Right lobe of liver (tissue), 6 donors: Measurements from ENCODE around the gene PON2. TPM values are rescaled to one million over a fixed set of nuclear protein-coding genes. Genes with fewer than 3 reads are reported as not detected.

Source experiments
- ATAC-seq, 4 donors: fragments of 200-7000 bp; cut with Tn5 transposase; one replicate each; pipeline ENCODE4 v1.9.1; 2020; ENCODE audit warnings: mild to moderate bottlenecking in 4 of 4, moderate library complexity in 4 of 4
- DNase-seq, 3 donors: peaks; one replicate each; pipeline ENCODE4 v3.0.0-alpha.2; 2020
- H3K27ac ChIP-seq, 3 donors: fragments of 200-600 bp; one replicate each; pipeline ENCODE4 v1.8.0; 2022
- H3K27me3 ChIP-seq, 2 donors: fragments of 200-600 bp; one replicate each; pipeline ENCODE4 v1.8.0; 2022
- H3K36me3 ChIP-seq, 4 donors: fragments of 200-600 bp; sonication (generic) in 1 of 4; one replicate each; pipeline versions ENCODE4 v1.5.1 to v1.8.0; 2017 to 2022; ENCODE audit warnings: control low read depth in 1 of 4
- H3K4me1 ChIP-seq, 4 donors: fragments of 200-600 bp; sonication (generic) in 1 of 4; one replicate each; pipeline versions ENCODE4 v1.5.1 to v1.8.0; 2017 to 2022; ENCODE audit warnings: control low read depth in 1 of 4
- H3K4me3 ChIP-seq, 3 donors: fragments of 200-600 bp; one replicate each; pipeline ENCODE4 v1.8.0; 2022
- H3K9me3 ChIP-seq, 4 donors: fragments of 200-600 bp; sonication (generic) in 1 of 4; one replicate each; pipeline versions ENCODE4 v1.5.1 to v1.8.0; 2017 to 2022; ENCODE audit warnings: control low read depth in 1 of 4
- CTCF ChIP-seq, 4 donors: fragments of 200-600 bp in 3 of 4; fragments of 450-650 bp in 1 of 4; IDR thresholded peaks; one replicate each; pipeline versions ENCODE4 v1.5.1 to v1.8.0; 2016 to 2022; ENCODE audit warnings: antibody characterized with exemption in 4 of 4, mild to moderate bottlenecking in 2 of 4
- POLR2A ChIP-seq: fragments of 450-650 bp; IDR thresholded peaks from one replicate; pipeline ENCODE4 v1.6.1; 2017; ENCODE audit warnings: antibody characterized with exemption, mild to moderate bottlenecking
- WGBS: methylation state at CpG from one replicate; pipeline ENCODE4 v1.1.6; 2018; ENCODE audit warnings: low coverage, low lambda C conversion rate; ENCODE audit not compliant: insufficient coverage; ENCODE audit errors: missing lambda C conversion rate; 5-methylcytosine and 5-hydroxymethylcytosine counted together
- intact Hi-C, 2 donors: fragments of 100-400 bp; cut with DNase I; formaldehyde crosslinking; loops; one replicate each; pipeline versions ENCODE4 v1.11.2 to v1.14.1; 2022
- total RNA-seq, 6 experiments: library from RNA; depleted of rRNA in 2 of 6; stranded (reverse); fragments of >200 nt in 2 of 6; fragmentation: NEBNext Ultra II Directional in 3 of 6; extraction: Animal tissue kit (Norgen Biotek cat#: 25700) in 3 of 6; gene quantifications; one replicate each; pipeline versions ENCODE4 v1.1.0 to v1.2.4, GENCODE V29; 2016 to 2023
- donor health status: DM: no; HTN: yes; CAD: no.
- donor health status: DM: no; HTN: no; CAD: no.
- donor health status: DM: no; HTN: no; CAD: no.
- donor health status: DM: no; HTN: yes; CAD: no.
- donor health status: DM: no; HTN: yes; CAD: no.

Gene PON2
- total RNA-seq, 6 experiments from 2014 or later: 78.6 to 273 (median 127) TPM

DNA sequence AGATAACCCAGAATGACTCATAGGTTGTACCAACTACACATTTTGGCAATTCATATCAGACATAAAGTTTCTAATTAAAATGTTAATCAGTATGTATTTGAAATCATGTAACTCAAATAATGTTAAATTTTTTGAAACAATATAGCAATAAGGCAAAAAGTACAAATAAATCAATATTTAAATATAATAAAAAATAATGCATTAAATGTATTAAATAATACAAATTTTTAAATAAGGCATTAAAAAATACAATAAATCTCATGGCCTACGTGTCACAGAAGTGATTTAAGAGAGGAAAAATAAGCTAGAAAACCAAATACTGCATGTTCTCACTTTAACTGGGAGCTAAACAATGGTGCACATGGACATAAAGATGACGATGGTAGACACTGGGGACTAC is 9.1 kb downstream of the PON2 start:
- Histone ChIP-seq H3K27ac (no peak overlapping the region), H3K27me3 (no peaks in the 10 kb centered on the region), H3K4me3 (no peak overlapping the region), H3K4me1 (peaks cover 0 to 44% (median 13%) of the 10 kb centered on the region in 4 donors), H3K9me3 (no peaks in the 10 kb centered on the region), H3K36me3 (peaks cover 0 to 5% (median 0%) of the 10 kb centered on the region in 4 donors)
- intact Hi-C loops: no loop called here
- 92% methylated on average over 2 of the region's 2 CpGs for WGBS
- ATAC-seq (no peak), DNase-seq (no peak)
- no peak for TF ChIP-seq CTCF (IDR thresholded peaks at IDR 0.05)
- no peak for TF ChIP-seq POLR2A

- 33% methylated on average over 1 of the region's 1 CpG for WGBS
- Histone ChIP-seq H3K27ac (no peak overlapping the region), H3K27me3 (no peaks in the 10 kb centered on the region), H3K4me3 (no peak overlapping the region), H3K9me3 (no peaks in the 10 kb centered on the region), H3K36me3 (peaks cover 0 to 7% (median 2%) of the 10 kb centered on the region in 4 donors), H3K4me1 (peaks cover 0 to 44% (median 13%) of the 10 kb centered on the region in 4 donors)
- ATAC-seq: no peak
- DNase-seq: no peak
- TF ChIP-seq POLR2A (no peak), CTCF (IDR thresholded peaks at IDR 0.05) (no peak)
- intact Hi-C loops: no loop called here
These were observed 10.1 kb downstream of the PON2 start for GRCh38 chr7:95424716-95425115.

DNA sequence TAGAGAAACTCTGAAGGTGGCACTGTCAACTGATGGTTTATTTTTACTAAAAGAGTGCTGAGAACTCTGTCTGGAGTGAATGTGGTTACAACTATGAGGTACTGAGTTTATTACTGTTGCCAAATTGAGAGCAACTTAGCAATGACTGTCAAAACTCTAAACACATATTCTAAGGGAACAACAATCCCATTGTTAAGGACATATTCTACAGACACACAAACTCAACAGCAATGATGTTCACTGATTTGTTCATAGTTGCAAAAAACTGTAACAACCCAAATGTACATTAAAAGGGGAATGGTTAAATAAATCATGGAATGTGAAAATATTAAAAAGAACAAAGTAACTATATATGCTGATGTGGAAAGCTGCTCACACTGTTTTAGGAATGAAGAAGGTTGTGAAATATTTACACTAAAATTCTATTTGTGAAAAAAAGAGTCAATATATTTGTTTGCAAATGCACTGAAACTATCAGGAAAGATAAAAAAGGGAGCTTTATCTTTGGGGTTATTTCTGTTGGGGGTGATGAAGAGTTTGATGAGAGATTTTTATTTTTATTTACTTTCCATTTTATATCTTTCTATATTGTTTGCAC is 12.9 kb downstream of the PON2 start:
- Histone ChIP-seq H3K9me3 (no peaks in the 10 kb centered on the region), H3K4me3 (no peak overlapping the region), H3K27ac (peak overlapping the region; percentile 15 to 38 (median 35)), H3K27me3 (no peaks in the 10 kb centered on the region), H3K36me3 (peaks cover 0 to 7% (median 1%) of the 10 kb centered on the region in 4 donors), H3K4me1 (peaks cover 0 to 37% (median 10%) of the 10 kb centered on the region in 4 donors)
- TF ChIP-seq CTCF (IDR thresholded peaks at IDR 0.05) (no peak), POLR2A (no peak)
- ATAC-seq (peak; percentile 35 to 53 (median 44)), DNase-seq (no peak)
- intact Hi-C loops: no loop called here

GRCh38 chr7:95421000-95421846 is 13.6 kb downstream of the PON2 start:
- peak; percentile 64 to 88 (median 70) for ATAC-seq

More at GRCh38 chr7:95421000-95421846, 13.6 kb downstream of the PON2 start:
- TF ChIP-seq CTCF (IDR thresholded peaks at IDR 0.05): no peak
- TF ChIP-seq POLR2A: no peak
- Histone ChIP-seq H3K27me3 (no peaks in the 10 kb centered on the region), H3K36me3 (peaks cover 0 to 7% (median 0%) of the 10 kb centered on the region in 4 donors), H3K4me1 (peaks cover 0 to 45% (median 8%) of the 10 kb centered on the region in 4 donors), H3K27ac (peak overlapping the region in 2 of 3 donors; percentile 35 to 38), H3K9me3 (no peaks in the 10 kb centered on the region), H3K4me3 (no peak overlapping the region)
- DNase-seq: no peak
- intact Hi-C loops: no loop called here
- 93% methylated on average over 2 of the region's 2 CpGs for WGBS
